GM12864 (cell line): Measurements from ENCODE around the gene MOXD1.

Experiments
- DNase-seq: peaks from one replicate; pipeline ENCODE4 v3.0.0-alpha.2; 2011; ENCODE audit warnings: low read depth
- H3K4me3 ChIP-seq: 2 replicates; pipeline ENCODE4 v1.5.1; 2011; ENCODE audit warnings: mild to moderate bottlenecking, low read depth, low read length, control low read depth
- CTCF ChIP-seq: IDR thresholded peaks from 2 replicates; pipeline ENCODE4 v1.5.1; 2011; ENCODE audit warnings: low read depth, mild to moderate bottlenecking, moderate library complexity, low read length, control low read depth, inconsistent platforms; ENCODE audit errors: missing control alignments

Gene MOXD1

GRCh38 chr6:132425176-132425575 lies 23.9 kb upstream of the MOXD1 start:
- no peak overlapping the region for H3K4me3 ChIP-seq
- no peak for TF ChIP-seq CTCF
- DNase-seq, result no peak

- H3K4me3 ChIP-seq, result no peak overlapping the region
- no peak for TF ChIP-seq CTCF
- DNase-seq, result no peak
These were observed 22.6 kb upstream of the MOXD1 start for GRCh38 chr6:132423839-132424238.

GRCh38 chr6:132418235-132418965 lies 17.1 kb upstream of the MOXD1 start:
- no peak overlapping the region for H3K4me3 ChIP-seq
- TF ChIP-seq CTCF, result no peak
- no peak for DNase-seq

GRCh38 chr6:132414761-132415160 lies 13.5 kb upstream of the MOXD1 start:
- H3K4me3 ChIP-seq, result no peak overlapping the region
- no peak for DNase-seq
- TF ChIP-seq CTCF, result no peak

- no peak for DNase-seq
- TF ChIP-seq CTCF, result no peak
- H3K4me3 ChIP-seq, result no peak overlapping the region
These were observed 13.0 kb upstream of the MOXD1 start for GRCh38 chr6:132414322-132414721.

- no peak for TF ChIP-seq CTCF
These were observed 12.2 kb upstream of the MOXD1 start for GRCh38 chr6:132413499-132413802.

More at GRCh38 chr6:132413499-132413802, 12.2 kb upstream of the MOXD1 start:
- no peak for DNase-seq
- no peak overlapping the region for H3K4me3 ChIP-seq
